K562 (cell line): Measurements from ENCODE around the gene CHL1. TPM values are rescaled to one million over a fixed set of nuclear protein-coding genes. Genes with fewer than 3 reads are reported as not detected.

Source experiments
- HMG20B ChIP-seq: fragments of 250-450 bp; sonication (Bioruptor Pico); IDR thresholded peaks from 2 replicates; pipeline ENCODE4 v1.5.0; 2021; ENCODE audit warnings: mild to moderate bottlenecking
- MCM2 ChIP-seq: fragments of 450-650 bp; IDR thresholded peaks from 2 replicates; pipeline ENCODE4 v1.6.1; 2017; ENCODE audit warnings: low read depth, mild to moderate bottlenecking
- PURB ChIP-seq: sonication (generic); formaldehyde crosslinking; IDR thresholded peaks from 2 replicates; pipeline ENCODE4 v1.9.0; 2021; ENCODE audit warnings: low read depth, mild to moderate bottlenecking, missing genetic modification reagents
- TBP ChIP-seq: optimal IDR thresholded peaks from 2 replicates; pipeline ENCODE3; 2011; ENCODE audit warnings: low read depth, low read length, improper control_type of control experiment
- ZNF184 ChIP-seq: sonication (generic); formaldehyde crosslinking; IDR thresholded peaks from 2 replicates; pipeline ENCODE4 v1.5.0; 2020; ENCODE audit warnings: missing genetic modification reagents
- ZNF282 ChIP-seq: sonication (generic); formaldehyde crosslinking; IDR thresholded peaks from 2 replicates; pipeline ENCODE4 v1.8.1; 2023; ENCODE audit warnings: missing genetic modification reagents
- polyA plus RNA-seq, 8 experiments: library from polyadenylated mRNA; depleted of rRNA in 4 of 8; stranded (reverse) in 5 of 8; unstranded in 3 of 8; fragments of >200 nt; fragmentation: Nextera tagmentation in 2 of 8; fragmentation: Illumina TruSeq in 1 of 8; extraction: Ambion mirVana in 2 of 8; extraction: Trizol in 1 of 8; gene quantifications; 2 replicates each; pipeline versions ENCODE4 v1.2.1 to v1.2.3, GENCODE V29; 2011 to 2014; ENCODE audit warnings: inconsistent platforms in 1 of 8, missing spikeins in 1 of 8
- total RNA-seq, 7 experiments: library from RNA; depleted of rRNA in 6 of 7; stranded (reverse); fragments of >200 nt in 6 of 7; fragmentation: Illumina TruSeq in 2 of 7; extraction: Trizol in 2 of 7; gene quantifications; 2 replicates each; pipeline versions ENCODE4 v1.2.1 to v1.2.3, GENCODE V29; 2011 to 2021; ENCODE audit warnings: low replicate concordance in 1 of 7
- TF ChIP-seq, protein P1 (sequence below): fragments of 250-450 bp; sonication (Bioruptor Pico); IDR thresholded peaks from 2 replicates; pipeline ENCODE4 v1.6.1; 2021; ENCODE audit warnings: mild to moderate bottlenecking
- TF ChIP-seq, protein P2 (sequence below): IDR thresholded peaks from 3 replicates; pipeline ENCODE4 v1.6.1; 2011; ENCODE audit warnings: borderline replicate concordance, mild to moderate bottlenecking; ENCODE audit not compliant: insufficient read length, insufficient read depth
- TF ChIP-seq, protein P3 (sequence below): fragments of 200-800 bp; sonication (Bioruptor generic); IDR thresholded peaks from 2 replicates; pipeline ENCODE4 v1.6.1; 2016; ENCODE audit warnings: missing genetic modification characterization, missing compliant biosample characterization
- TF ChIP-seq, protein P4 (sequence below), 2 experiments: fragments of 450-650 bp in 1 of 2; sonication (generic) in 1 of 2; formaldehyde crosslinking in 1 of 2; IDR thresholded peaks; 2 replicates each; pipeline versions ENCODE4 v1.7.1 to v1.9.0; 2016 to 2022; ENCODE audit warnings: inconsistent platforms in 1 of 2, mild to moderate bottlenecking in 1 of 2, missing genetic modification reagents in 1 of 2

Gene CHL1
- total and polyA plus RNA-seq, 9 of the 15 experiments (the other 6 are each of a cell fraction or from before 2014, with no cell fraction given): 0.02 TPM; not detected in 8

DNA sequence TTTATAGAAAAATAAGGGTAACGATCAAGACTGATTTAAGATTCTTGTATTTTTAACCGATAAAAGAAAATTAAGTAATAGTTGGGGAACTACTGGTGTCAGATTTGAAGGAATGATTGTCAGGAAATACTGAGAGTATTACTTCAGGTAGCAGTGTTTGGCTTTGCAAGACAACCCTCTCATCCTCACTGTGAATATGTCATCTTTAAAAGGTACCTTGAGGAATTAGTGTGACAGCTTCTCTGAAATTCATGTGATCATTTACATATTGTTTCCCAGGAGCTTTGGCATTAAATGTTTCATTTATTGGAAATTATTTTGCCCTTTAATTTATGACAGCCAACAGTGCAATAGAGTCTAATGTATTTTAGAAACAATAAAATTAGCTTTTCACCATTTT is 3.3 kb downstream of the CHL1 start (continued):
- TF ChIP-seq TBP (no peak), HMG20B (CRISPR knock-in tag) (no peak), ZNF184 (CRISPR knock-in tag) (no peak), MCM2 (no peak), ZNF282 (CRISPR knock-in tag) (no peak), PURB (no peak)
- TF ChIP-seq, protein P1, sequence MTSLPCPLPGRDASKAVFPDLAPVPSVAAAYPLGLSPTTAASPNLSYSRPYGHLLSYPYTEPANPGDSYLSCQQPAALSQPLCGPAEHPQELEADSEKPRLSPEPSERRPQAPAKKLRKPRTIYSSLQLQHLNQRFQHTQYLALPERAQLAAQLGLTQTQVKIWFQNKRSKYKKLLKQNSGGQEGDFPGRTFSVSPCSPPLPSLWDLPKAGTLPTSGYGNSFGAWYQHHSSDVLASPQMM (CRISPR knock-in tag): no peak
- TF ChIP-seq, protein P2, sequence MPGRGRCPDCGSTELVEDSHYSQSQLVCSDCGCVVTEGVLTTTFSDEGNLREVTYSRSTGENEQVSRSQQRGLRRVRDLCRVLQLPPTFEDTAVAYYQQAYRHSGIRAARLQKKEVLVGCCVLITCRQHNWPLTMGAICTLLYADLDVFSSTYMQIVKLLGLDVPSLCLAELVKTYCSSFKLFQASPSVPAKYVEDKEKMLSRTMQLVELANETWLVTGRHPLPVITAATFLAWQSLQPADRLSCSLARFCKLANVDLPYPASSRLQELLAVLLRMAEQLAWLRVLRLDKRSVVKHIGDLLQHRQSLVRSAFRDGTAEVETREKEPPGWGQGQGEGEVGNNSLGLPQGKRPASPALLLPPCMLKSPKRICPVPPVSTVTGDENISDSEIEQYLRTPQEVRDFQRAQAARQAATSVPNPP: no peak
- TF ChIP-seq, protein P3, sequence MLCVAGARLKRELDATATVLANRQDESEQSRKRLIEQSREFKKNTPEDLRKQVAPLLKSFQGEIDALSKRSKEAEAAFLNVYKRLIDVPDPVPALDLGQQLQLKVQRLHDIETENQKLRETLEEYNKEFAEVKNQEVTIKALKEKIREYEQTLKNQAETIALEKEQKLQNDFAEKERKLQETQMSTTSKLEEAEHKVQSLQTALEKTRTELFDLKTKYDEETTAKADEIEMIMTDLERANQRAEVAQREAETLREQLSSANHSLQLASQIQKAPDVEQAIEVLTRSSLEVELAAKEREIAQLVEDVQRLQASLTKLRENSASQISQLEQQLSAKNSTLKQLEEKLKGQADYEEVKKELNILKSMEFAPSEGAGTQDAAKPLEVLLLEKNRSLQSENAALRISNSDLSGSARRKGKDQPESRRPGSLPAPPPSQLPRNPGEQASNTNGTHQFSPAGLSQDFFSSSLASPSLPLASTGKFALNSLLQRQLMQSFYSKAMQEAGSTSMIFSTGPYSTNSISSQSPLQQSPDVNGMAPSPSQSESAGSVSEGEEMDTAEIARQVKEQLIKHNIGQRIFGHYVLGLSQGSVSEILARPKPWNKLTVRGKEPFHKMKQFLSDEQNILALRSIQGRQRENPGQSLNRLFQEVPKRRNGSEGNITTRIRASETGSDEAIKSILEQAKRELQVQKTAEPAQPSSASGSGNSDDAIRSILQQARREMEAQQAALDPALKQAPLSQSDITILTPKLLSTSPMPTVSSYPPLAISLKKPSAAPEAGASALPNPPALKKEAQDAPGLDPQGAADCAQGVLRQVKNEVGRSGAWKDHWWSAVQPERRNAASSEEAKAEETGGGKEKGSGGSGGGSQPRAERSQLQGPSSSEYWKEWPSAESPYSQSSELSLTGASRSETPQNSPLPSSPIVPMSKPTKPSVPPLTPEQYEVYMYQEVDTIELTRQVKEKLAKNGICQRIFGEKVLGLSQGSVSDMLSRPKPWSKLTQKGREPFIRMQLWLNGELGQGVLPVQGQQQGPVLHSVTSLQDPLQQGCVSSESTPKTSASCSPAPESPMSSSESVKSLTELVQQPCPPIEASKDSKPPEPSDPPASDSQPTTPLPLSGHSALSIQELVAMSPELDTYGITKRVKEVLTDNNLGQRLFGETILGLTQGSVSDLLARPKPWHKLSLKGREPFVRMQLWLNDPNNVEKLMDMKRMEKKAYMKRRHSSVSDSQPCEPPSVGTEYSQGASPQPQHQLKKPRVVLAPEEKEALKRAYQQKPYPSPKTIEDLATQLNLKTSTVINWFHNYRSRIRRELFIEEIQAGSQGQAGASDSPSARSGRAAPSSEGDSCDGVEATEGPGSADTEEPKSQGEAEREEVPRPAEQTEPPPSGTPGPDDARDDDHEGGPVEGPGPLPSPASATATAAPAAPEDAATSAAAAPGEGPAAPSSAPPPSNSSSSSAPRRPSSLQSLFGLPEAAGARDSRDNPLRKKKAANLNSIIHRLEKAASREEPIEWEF (CRISPR knock-in tag): no peak
- TF ChIP-seq, protein P4, sequence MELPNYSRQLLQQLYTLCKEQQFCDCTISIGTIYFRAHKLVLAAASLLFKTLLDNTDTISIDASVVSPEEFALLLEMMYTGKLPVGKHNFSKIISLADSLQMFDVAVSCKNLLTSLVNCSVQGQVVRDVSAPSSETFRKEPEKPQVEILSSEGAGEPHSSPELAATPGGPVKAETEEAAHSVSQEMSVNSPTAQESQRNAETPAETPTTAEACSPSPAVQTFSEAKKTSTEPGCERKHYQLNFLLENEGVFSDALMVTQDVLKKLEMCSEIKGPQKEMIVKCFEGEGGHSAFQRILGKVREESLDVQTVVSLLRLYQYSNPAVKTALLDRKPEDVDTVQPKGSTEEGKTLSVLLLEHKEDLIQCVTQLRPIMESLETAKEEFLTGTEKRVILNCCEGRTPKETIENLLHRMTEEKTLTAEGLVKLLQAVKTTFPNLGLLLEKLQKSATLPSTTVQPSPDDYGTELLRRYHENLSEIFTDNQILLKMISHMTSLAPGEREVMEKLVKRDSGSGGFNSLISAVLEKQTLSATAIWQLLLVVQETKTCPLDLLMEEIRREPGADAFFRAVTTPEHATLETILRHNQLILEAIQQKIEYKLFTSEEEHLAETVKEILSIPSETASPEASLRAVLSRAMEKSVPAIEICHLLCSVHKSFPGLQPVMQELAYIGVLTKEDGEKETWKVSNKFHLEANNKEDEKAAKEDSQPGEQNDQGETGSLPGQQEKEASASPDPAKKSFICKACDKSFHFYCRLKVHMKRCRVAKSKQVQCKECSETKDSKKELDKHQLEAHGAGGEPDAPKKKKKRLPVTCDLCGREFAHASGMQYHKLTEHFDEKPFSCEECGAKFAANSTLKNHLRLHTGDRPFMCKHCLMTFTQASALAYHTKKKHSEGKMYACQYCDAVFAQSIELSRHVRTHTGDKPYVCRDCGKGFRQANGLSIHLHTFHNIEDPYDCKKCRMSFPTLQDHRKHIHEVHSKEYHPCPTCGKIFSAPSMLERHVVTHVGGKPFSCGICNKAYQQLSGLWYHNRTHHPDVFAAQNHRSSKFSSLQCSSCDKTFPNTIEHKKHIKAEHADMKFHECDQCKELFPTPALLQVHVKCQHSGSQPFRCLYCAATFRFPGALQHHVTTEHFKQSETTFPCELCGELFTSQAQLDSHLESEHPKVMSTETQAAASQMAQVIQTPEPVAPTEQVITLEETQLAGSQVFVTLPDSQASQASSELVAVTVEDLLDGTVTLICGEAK (IDR thresholded peaks at IDR 0.05): no peak
- TF ChIP-seq, protein P4 (CRISPR knock-in tag; IDR thresholded peaks at IDR 0.05): no peak
- TF ChIP-seq, all 486 proteins: peak for 0
